ENCODE measurements around the gene FGD5.
A peak's percentile ranks its signal among the peaks of the same experiment; 100 is the strongest.

FGD5 gene

DNA sequence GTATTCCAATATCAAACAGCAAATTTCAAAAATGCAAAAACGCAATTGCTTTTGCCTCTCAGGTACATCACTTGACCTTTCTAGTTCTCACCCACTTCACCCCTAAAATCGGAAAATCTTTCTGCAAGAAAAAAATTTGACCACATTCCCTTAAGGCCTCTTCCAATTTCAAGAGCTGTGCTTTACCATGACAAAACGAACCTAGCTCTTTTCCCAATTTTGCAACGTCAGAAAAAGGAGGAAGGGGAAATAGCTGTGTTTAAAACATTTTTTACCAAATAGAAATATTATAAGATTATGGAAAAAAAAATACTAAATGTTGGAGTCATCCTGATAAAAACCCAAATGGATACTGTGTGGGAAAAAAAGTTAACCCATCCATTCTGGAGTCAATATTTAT is 127.5 kb downstream of the FGD5 start:
- peak overlapping the region; percentile 84 for H3K4me2 ChIP-seq
- H3K9ac ChIP-seq, result peak overlapping the region; percentile 92; the same call in 1 of the 2 replicates
- TF ChIP-seq, protein P1, sequence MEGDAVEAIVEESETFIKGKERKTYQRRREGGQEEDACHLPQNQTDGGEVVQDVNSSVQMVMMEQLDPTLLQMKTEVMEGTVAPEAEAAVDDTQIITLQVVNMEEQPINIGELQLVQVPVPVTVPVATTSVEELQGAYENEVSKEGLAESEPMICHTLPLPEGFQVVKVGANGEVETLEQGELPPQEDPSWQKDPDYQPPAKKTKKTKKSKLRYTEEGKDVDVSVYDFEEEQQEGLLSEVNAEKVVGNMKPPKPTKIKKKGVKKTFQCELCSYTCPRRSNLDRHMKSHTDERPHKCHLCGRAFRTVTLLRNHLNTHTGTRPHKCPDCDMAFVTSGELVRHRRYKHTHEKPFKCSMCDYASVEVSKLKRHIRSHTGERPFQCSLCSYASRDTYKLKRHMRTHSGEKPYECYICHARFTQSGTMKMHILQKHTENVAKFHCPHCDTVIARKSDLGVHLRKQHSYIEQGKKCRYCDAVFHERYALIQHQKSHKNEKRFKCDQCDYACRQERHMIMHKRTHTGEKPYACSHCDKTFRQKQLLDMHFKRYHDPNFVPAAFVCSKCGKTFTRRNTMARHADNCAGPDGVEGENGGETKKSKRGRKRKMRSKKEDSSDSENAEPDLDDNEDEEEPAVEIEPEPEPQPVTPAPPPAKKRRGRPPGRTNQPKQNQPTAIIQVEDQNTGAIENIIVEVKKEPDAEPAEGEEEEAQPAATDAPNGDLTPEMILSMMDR (conservative IDR thresholded peaks at IDR 0.05; ENCODE audit: low read depth, low read length), result no peak
- no peaks in the 10 kb centered on the region for H4K20me1 ChIP-seq (ENCODE audit: insufficient read depth)
- peaks cover 9% of the 10 kb centered on the region for H3K4me1 ChIP-seq (ENCODE audit: low read depth, poor library complexity, severe bottlenecking)
- no peaks in the 10 kb centered on the region for H3K27me3 ChIP-seq (ENCODE audit: insufficient read depth, low read depth)
- no peak overlapping the region; the same call in 1 of the 2 replicates for H3K27ac ChIP-seq
- no peaks in the 10 kb centered on the region for H3K36me3 ChIP-seq (ENCODE audit: insufficient read depth)
- H3K79me2 ChIP-seq (ENCODE audit: insufficient read depth, low read depth), result peaks cover 19% of the 10 kb centered on the region
- H2AFZ ChIP-seq (ENCODE audit: low read depth), result no peak overlapping the region
- no peak overlapping the region for H3K4me3 ChIP-seq (IDR thresholded peaks at IDR 0.05; ENCODE audit: insufficient read depth, low read depth, low read length)

DNA sequence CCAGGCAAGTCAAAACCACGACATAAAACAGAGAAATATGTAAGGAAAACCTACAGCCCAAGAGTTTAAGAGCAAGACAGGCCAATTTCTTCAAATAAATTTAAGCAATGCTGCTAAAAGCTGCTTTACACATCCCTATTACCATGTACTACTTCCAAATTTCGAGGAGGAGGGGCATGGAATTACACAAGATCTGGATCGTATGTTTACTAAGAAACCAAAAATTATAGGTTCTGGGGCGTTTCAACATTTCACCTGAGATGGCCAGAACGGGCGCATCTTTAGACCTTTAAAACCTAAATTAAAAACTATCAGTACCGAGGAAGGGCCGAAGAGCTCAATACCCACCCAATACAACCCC is 128.0 kb downstream of the FGD5 start:
- Histone ChIP-seq H3K4me3 (IDR thresholded peaks at IDR 0.05; ENCODE audit: insufficient read depth, low read depth, low read length) (peak overlapping the region; percentile 45), H3K36me3 (ENCODE audit: insufficient read depth) (no peaks in the 10 kb centered on the region), H3K9ac (peak overlapping the region; percentile 92; the same call in 1 of the 2 replicates), H3K27ac (peak overlapping the region; percentile 97), H3K27me3 (ENCODE audit: insufficient read depth, low read depth) (no peaks in the 10 kb centered on the region), H2AFZ (ENCODE audit: low read depth) (peak overlapping the region; percentile 66), H3K79me2 (ENCODE audit: insufficient read depth, low read depth) (peaks cover 19% of the 10 kb centered on the region), H4K20me1 (ENCODE audit: insufficient read depth) (no peaks in the 10 kb centered on the region), H3K4me1 (ENCODE audit: low read depth, poor library complexity, severe bottlenecking) (peaks cover 9% of the 10 kb centered on the region), H3K4me2 (peak overlapping the region; percentile 84)
- TF ChIP-seq, protein P1 (conservative IDR thresholded peaks at IDR 0.05; ENCODE audit: low read depth, low read length), result no peak

DNA sequence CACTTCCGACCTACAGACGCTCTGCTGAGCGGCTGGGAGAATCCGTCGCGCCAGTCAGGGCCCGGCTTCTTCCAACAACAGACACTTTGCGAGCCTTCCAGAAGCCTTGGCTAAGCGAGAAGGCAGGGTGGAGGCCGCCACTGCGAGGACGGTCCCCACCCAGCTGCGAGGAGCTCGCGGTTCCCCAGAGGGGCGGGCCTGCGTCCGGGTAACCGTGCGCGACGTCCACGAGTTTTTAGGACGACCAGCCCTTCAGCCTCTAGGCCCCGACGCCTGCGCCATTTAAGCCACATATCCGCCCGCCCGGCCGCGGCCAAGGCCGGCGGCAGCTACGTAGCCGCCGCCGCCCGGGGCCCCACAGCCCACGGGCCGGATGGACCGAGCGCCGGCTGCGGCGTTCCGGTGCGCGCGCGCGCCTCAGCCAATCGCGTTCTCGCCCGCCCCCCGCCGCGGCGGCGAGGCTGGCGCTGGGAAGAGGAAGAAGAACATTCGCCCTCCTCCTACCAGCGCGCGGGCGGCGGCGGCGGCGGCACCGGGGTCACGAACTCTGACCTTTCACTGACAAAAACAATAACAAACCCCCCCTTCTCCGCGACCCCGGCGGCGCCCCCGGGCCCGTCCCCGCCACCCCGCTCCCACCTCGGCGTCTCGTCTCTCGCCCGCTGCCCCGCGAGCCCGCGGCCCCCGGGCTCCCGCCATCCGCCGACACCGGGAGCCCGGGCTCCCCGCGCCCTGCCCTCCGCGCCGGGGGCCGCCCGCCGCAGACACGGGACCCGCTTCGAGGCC is 128.5 kb downstream of the FGD5 start, which contains the start of gene NR2C2:
TSS of gene NR2C2 (plus strand) at position 484 of the 786 bp plus-strand sequence. CDS start 56,332 bp downstream, outside the sequence.
- TF ChIP-seq, protein P1 (conservative IDR thresholded peaks at IDR 0.05; ENCODE audit: low read depth, low read length), result no peak
- no peaks in the 10 kb centered on the region for H4K20me1 ChIP-seq (ENCODE audit: insufficient read depth)
- peak within 1 kb of the TSS; percentile 66 for H2AFZ ChIP-seq (ENCODE audit: low read depth)
- H3K4me3 ChIP-seq (IDR thresholded peaks at IDR 0.05; ENCODE audit: insufficient read depth, low read depth, low read length), result peak within 1 kb of the TSS; percentile 45
- H3K4me2 ChIP-seq, result peak within 1 kb of the TSS; percentile 84
- peak within 1 kb of the TSS; percentile 97 for H3K27ac ChIP-seq
- peaks cover 9% of the 10 kb centered on the region for H3K4me1 ChIP-seq (ENCODE audit: low read depth, poor library complexity, severe bottlenecking)
- H3K27me3 ChIP-seq (ENCODE audit: insufficient read depth, low read depth), result no peaks in the 10 kb centered on the region
- H3K79me2 ChIP-seq (ENCODE audit: insufficient read depth, low read depth), result peaks cover 19% of the 10 kb centered on the region
- H3K9ac ChIP-seq, result peak within 1 kb of the TSS; percentile 92
- H3K36me3 ChIP-seq (ENCODE audit: insufficient read depth), result no peaks in the 10 kb centered on the region

DNA sequence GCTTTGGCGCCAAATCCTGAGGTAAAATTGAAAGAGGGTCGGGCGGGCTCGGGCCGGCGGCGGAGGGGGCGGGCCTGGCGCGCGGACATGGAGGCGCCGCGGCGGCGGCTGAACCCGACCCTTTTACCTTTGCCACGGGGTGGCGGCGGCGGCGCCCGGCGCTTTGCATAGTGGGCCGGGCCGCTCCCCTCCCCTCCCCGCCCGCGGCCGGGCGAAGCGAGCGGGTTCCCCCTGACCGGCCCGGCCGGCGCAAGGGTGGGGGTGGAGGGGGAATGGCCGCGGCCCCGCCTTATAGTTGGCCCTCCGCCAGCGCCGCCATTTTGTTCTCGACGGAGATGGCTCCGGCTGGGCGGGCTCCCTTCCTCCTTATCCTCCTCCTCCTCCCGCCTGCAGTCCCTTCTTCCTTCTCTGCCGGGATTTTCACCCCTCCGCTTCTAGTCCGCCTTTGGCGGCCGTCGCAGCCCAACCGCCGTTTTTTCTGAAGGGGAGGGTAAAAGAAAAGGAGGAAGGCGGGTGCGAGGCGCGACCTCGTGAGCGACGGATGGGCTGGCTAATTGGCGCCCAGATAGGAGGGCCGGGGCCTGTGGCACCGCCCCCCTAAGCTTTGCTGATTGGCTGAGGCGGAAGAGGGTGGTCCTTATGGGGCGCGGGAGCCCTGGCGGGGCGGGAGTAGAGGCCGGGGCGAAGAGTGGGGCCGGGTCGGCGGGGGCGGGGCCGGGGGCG is 129.3 kb downstream of the FGD5 start:
- H3K36me3 ChIP-seq (ENCODE audit: insufficient read depth), result no peaks in the 10 kb centered on the region
- H3K4me2 ChIP-seq, result no peak overlapping the region
- H3K27me3 ChIP-seq (ENCODE audit: insufficient read depth, low read depth), result no peaks in the 10 kb centered on the region
- no peak overlapping the region for H3K4me3 ChIP-seq (IDR thresholded peaks at IDR 0.05; ENCODE audit: insufficient read depth, low read depth, low read length)
- peaks cover 21% of the 10 kb centered on the region for H3K79me2 ChIP-seq (ENCODE audit: insufficient read depth, low read depth)
- TF ChIP-seq, protein P1 (conservative IDR thresholded peaks at IDR 0.05; ENCODE audit: low read depth, low read length), result no peak
- peak overlapping the region; percentile 97 for H3K27ac ChIP-seq
- H3K9ac ChIP-seq, result peak overlapping the region; percentile 92
- H4K20me1 ChIP-seq (ENCODE audit: insufficient read depth), result no peaks in the 10 kb centered on the region
- peaks cover 9% of the 10 kb centered on the region for H3K4me1 ChIP-seq (ENCODE audit: low read depth, poor library complexity, severe bottlenecking)
- no peak overlapping the region; the same call in 1 of the 2 replicates for H2AFZ ChIP-seq (ENCODE audit: low read depth)
